Esophagus (tissue), 2 donors: ENCODE data around the gene SAMSN1. TPM values are rescaled to one million over a fixed set of nuclear protein-coding genes. Genes with fewer than 3 reads are reported as not detected.

Experiments used
- H3K27ac ChIP-seq, 2 donors: one replicate each; pipeline ENCODE4 v1.5.1; 2013; ENCODE audit warnings: low read depth in 2 of 2, mild to moderate bottlenecking in 2 of 2, inconsistent platforms in 1 of 2, low read length in 1 of 2, moderate library complexity in 1 of 2
- H3K27me3 ChIP-seq, 2 donors: one replicate each; pipeline ENCODE4 v1.6.1; 2013; ENCODE audit warnings: low read length in 2 of 2, control low read depth in 1 of 2, mild to moderate bottlenecking in 1 of 2; ENCODE audit not compliant: insufficient read depth in 2 of 2, control insufficient read depth in 1 of 2
- H3K36me3 ChIP-seq, 2 donors: one replicate each; pipeline ENCODE4 v1.6.1; 2013; ENCODE audit warnings: low read length in 1 of 2; ENCODE audit not compliant: control insufficient read depth in 2 of 2, insufficient read depth in 2 of 2
- H3K4me1 ChIP-seq, 2 donors: one replicate each; pipeline ENCODE4 v1.6.1; 2013; ENCODE audit warnings: low read length in 1 of 2; ENCODE audit not compliant: control insufficient read depth in 2 of 2, insufficient read depth in 2 of 2
- H3K4me3 ChIP-seq, 2 donors: one replicate each; pipeline ENCODE4 v1.5.1; 2013; ENCODE audit warnings: low read length in 2 of 2, mild to moderate bottlenecking in 2 of 2, low read depth in 1 of 2, moderate library complexity in 1 of 2
- H3K9me3 ChIP-seq, 2 donors: one replicate each; pipeline ENCODE4 v1.6.1; 2013; ENCODE audit warnings: mild to moderate bottlenecking in 2 of 2, low read depth in 1 of 2, low read length in 1 of 2, moderate library complexity in 1 of 2; ENCODE audit not compliant: control insufficient read depth in 2 of 2, insufficient read depth in 1 of 2
- WGBS, 2 donors: extraction: QIAGEN DNeasy Blood & Tissue Kit; methylation state at CpG; one replicate each; pipeline ENCODE4 v1.1.7; 2013; 5-methylcytosine and 5-hydroxymethylcytosine counted together
- polyA plus RNA-seq, 2 donors: library from polyadenylated mRNA; stranded (reverse); fragments of 200-250 nt; gene quantifications; one replicate each; pipeline ENCODE4 v1.2.3, GENCODE V29; 2013
- donor health status: healthy with polysubstance abuse.
- donor health status: Bipolar disorder and iron deficiency.

The SAMSN1 gene
- polyA plus RNA-seq, 2 donors, result 0.83 to 1.4 TPM

DNA sequence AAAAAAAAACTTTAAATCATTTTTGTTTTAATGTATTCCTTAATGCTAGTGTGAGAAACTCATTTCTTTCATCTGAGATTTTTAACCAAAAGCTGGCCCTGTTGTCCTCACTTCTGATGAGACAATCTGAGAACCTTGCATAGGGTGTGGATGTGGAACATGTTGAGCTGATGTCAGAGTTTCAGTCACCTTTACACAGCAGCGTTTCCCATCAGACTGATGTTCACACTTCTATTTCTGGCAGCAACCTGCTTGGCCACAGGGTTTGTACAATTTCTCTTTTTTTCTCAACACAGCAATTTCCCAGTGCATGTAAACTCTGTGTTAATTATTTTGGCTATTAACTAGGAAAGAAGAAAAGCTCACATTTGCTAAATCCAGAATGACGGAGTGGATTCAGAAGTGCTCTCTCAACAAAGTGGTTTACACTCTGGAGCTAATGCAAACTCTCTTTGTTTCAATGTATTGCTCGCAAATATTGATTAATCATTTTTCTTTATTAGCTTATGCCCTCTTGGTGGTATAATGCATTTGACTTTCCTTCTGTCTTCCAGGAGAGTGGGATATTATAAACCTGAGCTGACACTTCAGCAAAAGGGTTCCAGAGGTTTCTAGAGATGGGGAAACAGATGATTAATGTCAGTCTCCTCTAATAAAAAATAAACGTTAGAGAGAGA lies 92.6 kb downstream of the SAMSN1 start:
- WGBS, 2 donors, result 54 to 55% methylated on average over 4 of the region's 4 CpGs
- no peak overlapping the region for H3K27ac ChIP-seq
- H3K27me3 ChIP-seq, result no peaks in the 10 kb centered on the region
- no peaks in the 10 kb centered on the region for H3K9me3 ChIP-seq
- H3K36me3 ChIP-seq, result no peaks in the 10 kb centered on the region
- no peaks in the 10 kb centered on the region for H3K4me1 ChIP-seq
- H3K4me3 ChIP-seq, result no peak overlapping the region

- Histone ChIP-seq H3K4me1 (no peaks in the 10 kb centered on the region), H3K27me3 (no peaks in the 10 kb centered on the region), H3K36me3 (no peaks in the 10 kb centered on the region), H3K4me3 (no peak overlapping the region), H3K9me3 (no peaks in the 10 kb centered on the region), H3K27ac (no peak overlapping the region)
- 74 to 78% methylated on average over 7 of the region's 7 CpGs for WGBS, 2 donors
These were observed 93.3 kb downstream of the SAMSN1 start for GRCh38 chr21:14452727-14453241.

DNA sequence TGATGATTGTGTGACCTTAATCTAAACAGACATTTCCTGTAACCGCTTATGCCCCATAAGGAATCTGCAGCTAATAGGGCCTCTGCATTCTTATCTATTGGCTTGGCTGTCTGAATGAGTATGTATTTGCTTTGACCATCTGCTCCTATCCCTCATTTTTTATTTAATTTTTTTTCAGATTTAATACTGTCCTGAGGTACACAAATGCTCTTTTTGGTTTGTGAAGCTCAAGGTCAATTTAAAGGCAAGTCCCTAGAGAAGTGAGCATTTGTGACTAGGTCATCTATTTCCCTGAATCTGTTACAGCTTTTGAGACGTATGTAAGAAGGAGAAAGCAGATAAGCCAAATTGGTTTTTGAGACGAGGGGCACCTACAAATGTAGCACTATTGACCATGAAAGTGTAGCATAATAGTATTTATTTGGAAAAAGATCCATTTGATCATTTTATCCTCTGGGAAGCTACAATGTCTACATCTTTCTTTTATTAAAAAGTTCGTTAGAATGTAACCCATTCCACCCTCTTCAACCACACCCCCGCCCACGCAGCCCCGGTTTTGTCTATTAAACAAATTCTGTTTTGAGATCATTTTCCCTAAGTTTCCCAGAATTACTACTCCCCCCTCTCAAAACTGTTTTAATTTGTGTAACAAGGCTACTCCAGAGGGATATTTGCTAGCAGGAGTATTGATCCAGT lies 93.9 kb downstream of the SAMSN1 start:
- Histone ChIP-seq H3K4me1 (no peaks in the 10 kb centered on the region), H3K4me3 (no peak overlapping the region), H3K27ac (no peak overlapping the region), H3K9me3 (no peaks in the 10 kb centered on the region), H3K27me3 (no peaks in the 10 kb centered on the region), H3K36me3 (no peaks in the 10 kb centered on the region)
- 72 to 73% methylated on average over 7 of the region's 7 CpGs for WGBS, 2 donors

GRCh38 chr21:14451546-14451945 lies 94.6 kb downstream of the SAMSN1 start:
- Histone ChIP-seq H3K27me3 (no peaks in the 10 kb centered on the region), H3K9me3 (no peaks in the 10 kb centered on the region), H3K36me3 (no peaks in the 10 kb centered on the region), H3K27ac (no peak overlapping the region), H3K4me3 (no peak overlapping the region), H3K4me1 (no peaks in the 10 kb centered on the region)
- 68 to 71% methylated on average over 2 of the region's 2 CpGs for WGBS, 2 donors

- no peak overlapping the region for H3K27ac ChIP-seq
- WGBS, 2 donors, result 69 to 82% methylated on average over 1 of the region's 1 CpG
- no peaks in the 10 kb centered on the region for H3K9me3 ChIP-seq
- H3K4me1 ChIP-seq, result no peaks in the 10 kb centered on the region
- H3K4me3 ChIP-seq, result no peak overlapping the region
- no peaks in the 10 kb centered on the region for H3K36me3 ChIP-seq
- H3K27me3 ChIP-seq, result no peaks in the 10 kb centered on the region
These were observed 97.3 kb downstream of the SAMSN1 start for GRCh38 chr21:14448784-14449183.

GRCh38 chr21:14438211-14438610 lies 107.9 kb downstream of the SAMSN1 start:
- 69 to 75% methylated on average over 4 of the region's 4 CpGs for WGBS, 2 donors

DNA sequence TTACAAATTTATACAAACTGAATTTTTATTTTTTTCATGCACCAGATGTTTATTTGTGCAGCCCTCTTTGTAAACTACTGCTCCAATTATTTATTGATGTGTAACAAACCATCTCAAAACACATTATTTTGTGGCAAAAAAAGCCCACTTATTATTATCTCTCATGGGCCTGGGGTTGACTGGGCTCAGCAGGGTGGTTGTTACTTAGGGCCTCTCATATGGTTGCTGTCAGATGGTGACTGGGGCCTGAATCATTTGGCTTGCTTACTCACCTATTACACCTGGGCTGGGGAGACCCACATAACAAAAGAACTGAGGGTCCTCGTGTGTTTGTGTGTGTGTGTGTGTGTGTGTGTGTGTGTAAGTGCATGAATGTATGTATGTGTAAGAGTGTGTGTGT lies 110.7 kb downstream of the SAMSN1 start:
- Histone ChIP-seq H3K4me3 (no peak overlapping the region), H3K9me3 (no peaks in the 10 kb centered on the region), H3K4me1 (no peaks in the 10 kb centered on the region), H3K27ac (no peak overlapping the region), H3K36me3 (no peaks in the 10 kb centered on the region), H3K27me3 (no peaks in the 10 kb centered on the region)
- 73 to 75% methylated on average over 1 of the region's 1 CpG for WGBS, 2 donors

More at GRCh38 chr21:14438211-14438610, 107.9 kb downstream of the SAMSN1 start:
- Histone ChIP-seq H3K36me3 (no peaks in the 10 kb centered on the region), H3K4me1 (no peaks in the 10 kb centered on the region), H3K9me3 (no peaks in the 10 kb centered on the region), H3K4me3 (no peak overlapping the region), H3K27ac (no peak overlapping the region), H3K27me3 (no peaks in the 10 kb centered on the region)

Other genes starting within 250 kb of the SAMSN1 start
- gene HSPA13, start 163.2 kb downstream of the SAMSN1 start, polyA plus RNA-seq, result 1 to 10 TPM; 1.4 to 3.8 TPM